ENCODE results near the gene MMEL1.

Gene MMEL1

DNA sequence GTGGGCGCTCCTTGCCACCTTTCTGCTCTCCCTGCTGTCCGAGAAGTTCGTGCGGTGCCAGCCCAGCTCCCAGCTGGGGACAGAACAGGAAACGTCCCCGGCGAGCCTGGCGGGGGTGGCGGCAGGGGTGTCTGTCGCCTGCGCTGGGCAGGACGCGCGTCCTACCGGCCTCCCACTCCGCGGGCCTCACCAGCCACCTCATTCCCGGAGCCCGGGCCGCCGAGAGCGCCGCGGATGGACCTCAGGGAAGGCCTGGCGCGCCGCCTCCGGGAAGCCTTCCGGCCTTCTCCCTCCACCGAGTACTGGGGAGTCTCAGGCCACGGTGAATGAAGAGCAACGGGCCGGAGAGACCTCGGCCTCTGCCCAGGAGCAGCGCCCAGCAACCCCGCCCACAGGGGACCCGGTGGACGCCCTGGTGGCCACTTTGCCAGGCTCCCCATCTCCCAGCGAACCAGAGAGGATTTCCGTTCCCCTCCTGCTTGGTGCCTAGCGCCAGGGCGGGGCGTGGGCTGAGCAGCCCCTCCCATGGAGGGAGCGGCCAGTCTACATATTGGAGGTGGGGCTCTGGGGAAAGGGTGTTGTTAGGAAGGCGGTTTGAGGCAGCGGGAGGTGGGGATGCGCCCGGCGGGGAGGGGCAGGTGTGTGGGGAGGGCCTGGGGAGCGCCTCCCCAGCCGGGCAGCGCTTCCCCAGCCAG lies 86.2 kb downstream of the MMEL1 start:
- no peaks in the 10 kb centered on the region for H3K36me3 ChIP-seq (ENCODE audit: control insufficient read depth, insufficient read depth, low read length)
- peak overlapping the region; percentile 32 for H3K4me3 ChIP-seq (ENCODE audit: low read length)
- H3K27me3 ChIP-seq (ENCODE audit: control insufficient read depth, insufficient read depth, low read length), result peaks cover 3% of the 10 kb centered on the region
- H3K9ac ChIP-seq (ENCODE audit: low read length), result peak overlapping the region; percentile 49
- no peaks in the 10 kb centered on the region for H3K9me3 ChIP-seq (ENCODE audit: control insufficient read depth, low read length)
- H3K4me1 ChIP-seq (ENCODE audit: control insufficient read depth, insufficient read depth, low read length), result peaks cover 67% of the 10 kb centered on the region

DNA sequence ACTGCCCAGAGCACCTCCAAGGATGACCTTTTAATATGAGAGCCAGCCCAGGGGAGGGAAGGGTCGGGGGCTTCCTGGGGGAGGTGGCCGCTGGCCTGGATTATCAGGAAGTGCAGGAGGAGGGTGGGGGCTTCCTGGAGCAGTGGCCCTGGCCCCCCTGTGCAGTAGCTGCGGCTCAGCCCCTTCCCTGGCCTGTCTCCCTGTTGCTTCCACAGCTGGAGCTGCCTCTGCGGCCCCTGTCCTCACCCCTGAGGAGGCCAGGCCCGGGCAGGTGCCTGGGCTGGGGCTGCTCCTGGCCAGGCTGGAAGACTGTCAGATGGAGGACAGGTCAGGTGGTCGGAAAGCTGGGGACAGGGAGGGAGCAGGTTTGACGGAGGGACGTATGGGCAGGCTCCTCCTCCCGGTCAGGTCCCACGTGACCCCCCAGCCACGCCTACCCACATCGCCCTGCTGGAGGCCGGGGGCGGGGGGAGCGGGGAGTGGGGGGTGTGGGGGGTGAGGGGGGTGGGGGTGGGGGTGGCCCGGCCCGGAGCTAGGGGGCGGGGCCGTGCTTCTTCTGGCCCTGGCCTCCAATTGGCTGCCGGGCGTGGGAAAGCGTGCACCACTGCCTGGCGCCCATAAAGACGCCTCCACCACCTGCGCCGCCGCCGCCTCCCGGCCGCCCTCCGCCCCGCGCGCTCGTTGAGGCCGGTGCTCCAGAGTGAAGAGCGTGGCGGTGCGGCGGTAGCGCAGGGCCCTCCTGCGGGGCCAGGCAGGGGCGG lies 86.9 kb downstream of the MMEL1 start:
- Histone ChIP-seq H3K27me3 (ENCODE audit: control insufficient read depth, insufficient read depth, low read length) (peaks cover 8% of the 10 kb centered on the region), H3K9me3 (ENCODE audit: control insufficient read depth, low read length) (no peaks in the 10 kb centered on the region), H3K4me1 (ENCODE audit: control insufficient read depth, insufficient read depth, low read length) (peaks cover 70% of the 10 kb centered on the region), H3K36me3 (ENCODE audit: control insufficient read depth, insufficient read depth, low read length) (no peaks in the 10 kb centered on the region), H3K9ac (ENCODE audit: low read length) (peak overlapping the region; percentile 49), H3K4me3 (ENCODE audit: low read length) (no peak overlapping the region)

DNA sequence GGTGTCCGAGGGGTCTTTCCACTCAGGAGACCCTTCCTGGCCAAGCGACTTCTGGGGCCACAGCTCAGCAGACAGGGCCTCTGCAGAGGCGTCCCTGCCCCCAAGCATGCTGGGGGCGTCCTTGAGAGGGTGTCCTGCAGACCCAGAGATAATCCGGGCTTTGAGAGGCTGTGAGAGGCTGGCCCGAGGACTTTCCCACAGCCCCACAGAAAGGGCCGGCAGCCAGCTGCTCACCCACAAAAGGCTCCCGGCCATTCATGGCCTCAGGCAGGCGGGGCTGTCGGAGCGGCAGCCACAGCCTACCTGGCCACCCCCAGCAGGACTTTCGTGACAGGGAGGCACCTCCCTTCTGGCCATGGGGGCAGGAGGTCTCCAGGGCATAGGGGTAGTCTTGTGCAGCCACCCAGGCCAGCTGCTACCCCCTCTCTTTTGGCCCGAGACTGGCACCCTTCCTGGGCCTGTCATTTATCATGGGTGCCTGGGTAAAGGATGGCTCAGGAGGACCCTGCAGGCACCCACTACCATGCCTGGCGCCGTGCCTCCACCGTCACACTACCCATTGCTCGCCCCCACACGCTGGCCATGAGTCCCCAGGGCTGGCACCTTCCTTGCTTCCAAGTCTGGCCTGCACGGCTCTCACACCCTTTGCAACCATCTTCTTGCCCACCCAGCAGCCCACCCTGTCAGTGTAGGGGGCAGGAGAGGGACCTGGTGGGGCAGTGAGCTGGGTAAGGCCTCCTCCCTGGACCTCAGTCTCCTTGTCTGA lies 87.8 kb downstream of the MMEL1 start:
- Histone ChIP-seq H3K9me3 (ENCODE audit: control insufficient read depth, low read length) (no peaks in the 10 kb centered on the region), H3K27me3 (ENCODE audit: control insufficient read depth, insufficient read depth, low read length) (peaks cover 13% of the 10 kb centered on the region), H3K9ac (ENCODE audit: low read length) (peak overlapping the region; percentile 8), H3K36me3 (ENCODE audit: control insufficient read depth, insufficient read depth, low read length) (no peaks in the 10 kb centered on the region), H3K4me1 (ENCODE audit: control insufficient read depth, insufficient read depth, low read length) (peaks cover 70% of the 10 kb centered on the region), H3K4me3 (ENCODE audit: low read length) (no peak overlapping the region)

DNA sequence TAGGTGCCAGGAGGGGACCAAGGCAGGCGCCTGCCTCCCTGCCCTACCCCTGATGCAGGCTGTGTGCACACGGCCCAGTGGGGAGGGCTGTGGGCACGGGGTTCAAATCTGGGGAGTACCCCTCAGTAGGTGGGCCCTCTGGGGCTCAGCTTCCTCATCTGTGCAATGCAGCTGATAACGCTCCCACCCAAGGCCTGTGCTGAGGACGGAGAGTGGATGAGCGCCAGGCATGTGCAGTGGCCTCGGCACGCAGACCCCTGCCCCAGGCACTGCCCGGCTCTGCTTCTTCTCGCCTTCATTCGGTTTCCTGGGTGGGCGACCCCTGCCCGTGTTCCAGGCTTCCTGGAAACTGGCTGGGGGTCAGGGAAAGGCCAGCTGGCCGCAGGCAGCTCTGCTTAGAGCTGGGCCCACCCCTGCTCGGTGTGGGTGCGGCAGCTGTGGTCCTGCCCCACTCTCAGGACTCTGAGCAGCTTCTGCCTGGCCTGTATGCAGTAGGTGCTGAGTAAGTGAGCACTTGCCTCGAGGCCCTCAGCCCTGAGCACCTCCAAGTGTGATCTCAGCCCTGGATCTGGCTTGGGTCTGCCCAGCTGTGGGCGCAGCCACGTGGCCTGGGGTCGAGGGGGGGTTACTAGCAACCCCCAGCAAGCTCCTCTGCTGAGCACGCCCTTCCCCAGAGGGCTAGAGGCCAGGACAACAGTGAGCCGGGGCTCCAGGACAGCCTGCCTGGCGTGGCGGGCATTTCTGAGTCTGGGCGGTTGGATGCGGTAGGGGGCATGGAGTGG lies 88.5 kb downstream of the MMEL1 start:
- H3K4me3 ChIP-seq (ENCODE audit: low read length), result no peak overlapping the region
- H3K9ac ChIP-seq (ENCODE audit: low read length), result no peak overlapping the region
- H3K9me3 ChIP-seq (ENCODE audit: control insufficient read depth, low read length), result no peaks in the 10 kb centered on the region
- no peaks in the 10 kb centered on the region for H3K36me3 ChIP-seq (ENCODE audit: control insufficient read depth, insufficient read depth, low read length)
- H3K27me3 ChIP-seq (ENCODE audit: control insufficient read depth, insufficient read depth, low read length), result peaks cover 15% of the 10 kb centered on the region
- peaks cover 63% of the 10 kb centered on the region for H3K4me1 ChIP-seq (ENCODE audit: control insufficient read depth, insufficient read depth, low read length)

DNA sequence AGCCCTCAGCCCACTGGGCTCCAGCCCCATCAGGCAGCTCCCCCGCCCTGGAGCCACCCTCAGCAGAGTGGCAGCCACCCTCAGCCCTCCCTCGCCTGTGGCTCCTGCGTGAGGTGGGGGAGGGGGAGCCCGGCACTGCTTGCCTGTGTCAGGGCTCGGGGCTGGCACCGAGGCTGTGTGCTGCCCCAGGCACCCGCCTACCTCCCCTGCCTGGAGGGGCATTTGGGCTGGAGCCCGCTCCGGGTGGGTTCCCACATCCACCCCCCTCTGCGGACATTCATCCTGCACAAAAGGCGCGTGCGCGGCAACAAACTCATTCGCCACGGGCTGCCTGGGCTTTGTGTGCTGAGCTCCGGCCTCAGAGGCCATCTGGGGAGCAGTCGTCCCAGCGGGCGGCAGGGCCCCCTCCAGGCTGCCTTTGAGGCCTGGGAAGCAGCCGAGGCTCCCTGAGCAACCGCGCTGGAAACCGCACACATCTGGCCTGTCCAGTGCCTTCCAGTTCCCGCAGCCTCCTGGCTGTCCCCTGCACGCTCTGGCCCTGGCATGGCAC lies 89.2 kb downstream of the MMEL1 start:
- no peaks in the 10 kb centered on the region for H3K36me3 ChIP-seq (ENCODE audit: control insufficient read depth, insufficient read depth, low read length)
- peaks cover 58% of the 10 kb centered on the region for H3K4me1 ChIP-seq (ENCODE audit: control insufficient read depth, insufficient read depth, low read length)
- H3K4me3 ChIP-seq (ENCODE audit: low read length), result no peak overlapping the region

DNA sequence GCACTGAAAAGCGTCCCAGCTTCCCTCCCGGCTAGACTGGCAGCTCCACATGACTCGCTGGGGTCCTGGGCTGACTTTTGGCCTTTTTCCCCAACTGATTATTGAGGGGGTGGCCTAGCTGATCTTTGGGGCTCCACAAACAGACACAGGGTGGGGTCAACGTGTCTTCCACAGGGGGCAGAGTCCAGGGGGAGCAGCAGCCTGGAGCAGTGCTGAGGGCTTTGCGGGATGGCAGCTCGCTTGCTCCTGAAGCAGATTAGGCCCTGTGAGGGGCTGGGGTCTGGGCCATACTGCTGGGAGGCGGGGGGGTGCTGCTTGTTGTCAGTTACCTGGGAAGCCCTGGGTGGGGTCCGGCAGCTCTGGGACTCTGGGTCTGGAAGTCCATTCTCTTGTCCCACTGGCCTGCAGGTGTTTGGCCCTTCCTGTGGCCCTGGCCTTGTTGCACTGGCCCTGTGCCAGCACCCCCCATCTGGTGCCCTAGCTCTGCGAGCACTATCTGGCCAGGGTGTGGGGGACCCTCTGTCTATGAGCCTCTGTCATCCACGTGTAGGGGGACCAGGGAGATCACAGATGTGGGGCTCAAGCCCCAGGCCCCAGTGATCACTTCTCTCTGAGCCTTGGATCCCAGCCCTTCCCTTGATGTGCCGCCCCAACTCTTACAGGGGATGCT lies 90.4 kb downstream of the MMEL1 start:
- peaks cover 29% of the 10 kb centered on the region for H3K27me3 ChIP-seq (ENCODE audit: control insufficient read depth, insufficient read depth, low read length)

More for the DNA sequence above, 89.2 kb downstream of the MMEL1 start:
- Histone ChIP-seq H3K27me3 (ENCODE audit: control insufficient read depth, insufficient read depth, low read length) (peaks cover 19% of the 10 kb centered on the region), H3K9ac (ENCODE audit: low read length) (no peak overlapping the region), H3K9me3 (ENCODE audit: control insufficient read depth, low read length) (no peaks in the 10 kb centered on the region)

DNA sequence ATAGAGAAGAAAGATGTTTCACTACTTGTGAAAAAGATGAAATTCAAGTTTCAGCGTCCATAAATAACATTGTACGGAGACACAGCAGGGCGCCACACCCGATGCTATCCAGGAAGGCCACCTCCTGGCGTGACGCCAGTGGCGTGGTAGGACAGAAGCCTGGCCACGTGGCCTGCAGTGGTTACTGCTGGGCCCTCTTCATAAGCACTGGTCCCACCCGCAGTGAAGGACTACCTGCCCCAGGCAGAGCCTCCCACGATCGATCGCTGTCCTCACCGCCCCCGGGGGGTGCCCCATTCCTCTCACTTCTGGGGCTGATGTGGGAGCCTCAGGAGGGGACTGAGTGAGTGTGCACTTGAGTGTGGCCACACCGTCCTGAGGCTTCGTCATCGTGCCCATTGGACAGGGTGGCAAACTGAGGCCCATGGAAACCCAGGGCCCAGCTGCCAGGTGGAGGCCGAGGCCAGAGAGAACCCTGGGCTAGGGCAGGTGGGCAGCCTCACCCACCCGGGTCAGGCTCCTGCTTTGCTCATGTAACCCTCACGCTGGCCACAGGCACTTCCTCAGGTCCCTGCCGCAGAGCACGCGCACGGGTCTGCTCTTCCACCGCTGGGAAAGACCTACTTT lies 91.1 kb downstream of the MMEL1 start:
- H3K9ac ChIP-seq (ENCODE audit: low read length), result no peak overlapping the region
- peaks cover 35% of the 10 kb centered on the region for H3K27me3 ChIP-seq (ENCODE audit: control insufficient read depth, insufficient read depth, low read length)
- no peak overlapping the region for H3K4me3 ChIP-seq (ENCODE audit: low read length)
- H3K36me3 ChIP-seq (ENCODE audit: control insufficient read depth, insufficient read depth, low read length), result no peaks in the 10 kb centered on the region
- H3K4me1 ChIP-seq (ENCODE audit: control insufficient read depth, insufficient read depth, low read length), result peaks cover 49% of the 10 kb centered on the region
- no peaks in the 10 kb centered on the region for H3K9me3 ChIP-seq (ENCODE audit: control insufficient read depth, low read length)

More for the DNA sequence above, 90.4 kb downstream of the MMEL1 start:
- Histone ChIP-seq H3K4me3 (ENCODE audit: low read length) (no peak overlapping the region), H3K9ac (ENCODE audit: low read length) (no peak overlapping the region), H3K9me3 (ENCODE audit: control insufficient read depth, low read length) (no peaks in the 10 kb centered on the region), H3K36me3 (ENCODE audit: control insufficient read depth, insufficient read depth, low read length) (no peaks in the 10 kb centered on the region), H3K4me1 (ENCODE audit: control insufficient read depth, insufficient read depth, low read length) (peaks cover 50% of the 10 kb centered on the region)

DNA sequence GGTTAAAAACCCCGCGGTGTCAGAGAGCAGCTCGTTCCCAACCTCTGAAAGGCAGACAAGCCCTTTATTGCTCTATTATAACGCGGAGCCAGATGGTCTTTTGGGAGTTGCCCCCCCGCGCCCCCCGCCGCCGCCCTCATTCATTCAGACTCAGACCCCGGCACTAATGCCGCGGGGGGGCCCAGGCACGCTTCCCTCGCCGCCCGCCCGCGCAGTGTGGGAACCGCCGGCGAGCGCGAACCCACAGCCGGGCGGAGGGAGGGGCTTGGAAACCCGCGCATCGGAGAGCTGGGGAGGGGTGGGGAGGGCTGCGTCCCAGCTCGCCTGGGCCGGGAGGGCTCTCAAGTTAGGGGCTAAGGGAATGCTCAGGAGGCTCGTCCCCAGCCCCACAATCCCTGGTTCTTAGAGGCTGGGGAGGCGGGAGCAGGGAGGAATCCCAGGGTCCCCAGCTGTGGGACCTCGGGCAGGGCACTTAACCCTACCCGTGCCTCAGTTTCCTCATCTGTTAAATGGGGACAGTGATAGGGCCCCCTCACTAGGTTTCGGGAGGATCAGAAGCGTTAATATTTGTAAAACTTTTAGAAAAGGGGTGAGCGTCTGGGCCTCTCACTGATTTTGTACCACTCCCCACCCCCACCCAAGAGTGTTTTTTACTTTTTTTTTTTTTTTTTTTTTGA lies 91.9 kb downstream of the MMEL1 start:
- Histone ChIP-seq H3K4me3 (ENCODE audit: low read length) (no peak overlapping the region), H3K27me3 (ENCODE audit: control insufficient read depth, insufficient read depth, low read length) (peaks cover 35% of the 10 kb centered on the region), H3K36me3 (ENCODE audit: control insufficient read depth, insufficient read depth, low read length) (no peaks in the 10 kb centered on the region), H3K9me3 (ENCODE audit: control insufficient read depth, low read length) (no peaks in the 10 kb centered on the region), H3K9ac (ENCODE audit: low read length) (no peak overlapping the region), H3K4me1 (ENCODE audit: control insufficient read depth, insufficient read depth, low read length) (peaks cover 44% of the 10 kb centered on the region)

Measured in mucosa of stomach (tissue), 1 donor.